NCI-H2029 treated with DMSO at 0.1 percent for 48 hours (cell line): ENCODE data around the gene TBC1D13.
"Not testable (repeated sequence)": the region's sequence is repeated elsewhere in the genome, so short reads cannot be mapped to it uniquely, and the experiment has no call there.

ENCODE experiments used
- DNase-seq: peaks from one replicate; lab custom pipeline; 2025; lab: John Stamatoyannopoulos, UW

Gene TBC1D13

DNA sequence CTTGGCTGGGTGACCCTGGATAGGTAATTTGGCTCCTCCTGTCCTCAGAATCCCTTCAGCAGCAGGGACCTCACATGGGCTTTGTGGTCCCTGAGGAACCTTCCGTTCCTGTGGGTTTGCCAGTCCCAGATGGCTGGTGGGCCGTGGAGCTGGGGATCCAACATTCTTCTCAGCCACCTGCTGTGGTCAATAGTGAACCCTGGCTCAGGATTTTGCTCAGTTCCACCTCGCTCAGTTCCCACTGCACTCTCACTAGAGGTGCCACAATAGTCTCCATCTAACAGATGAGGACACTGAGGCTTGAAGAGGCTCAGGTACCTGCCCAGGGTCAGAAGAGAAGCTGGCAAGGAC lies 59.6 kb downstream of the TBC1D13 start:
- DNase-seq: no peak

DNA sequence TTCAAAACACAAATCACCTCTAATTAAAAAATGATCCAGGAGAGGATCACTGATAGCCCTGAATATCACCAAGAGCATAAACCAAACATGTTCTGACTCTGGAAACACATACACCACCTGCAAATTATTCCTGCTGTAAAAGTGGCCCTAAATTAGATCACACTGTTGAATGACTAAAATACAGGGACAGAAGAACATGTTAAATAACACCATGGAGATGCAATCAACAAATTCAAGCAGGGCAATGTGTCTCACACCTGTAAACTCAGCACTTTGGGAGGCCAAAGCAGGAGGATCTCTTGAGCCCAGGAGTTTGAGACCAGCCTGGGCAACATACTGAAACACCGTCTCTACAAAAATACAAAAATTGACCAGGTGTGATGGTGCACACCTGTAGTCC lies 60.8 kb downstream of the TBC1D13 start:
- no peak for DNase-seq

DNA sequence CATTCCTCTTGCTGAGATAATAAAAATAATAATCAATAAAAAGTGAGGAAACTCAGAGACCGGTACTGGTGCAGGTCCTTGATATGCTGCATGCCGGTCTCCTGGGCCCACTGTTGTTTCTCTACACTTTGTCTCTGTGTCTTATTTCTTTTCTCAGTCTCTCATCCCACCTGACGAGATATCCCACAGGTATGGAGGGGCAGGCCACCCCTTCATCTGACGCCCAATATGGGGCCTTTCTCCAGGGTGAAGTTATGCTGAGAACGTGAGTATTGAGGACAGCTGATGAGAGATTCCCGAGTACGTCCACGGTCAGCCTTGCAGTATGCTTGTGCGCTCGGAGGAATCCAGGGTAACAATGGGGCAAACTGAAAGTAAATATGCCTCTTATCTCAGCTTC lies 64.0 kb downstream of the TBC1D13 start:
- DNase-seq: not testable (repeated sequence)

DNA sequence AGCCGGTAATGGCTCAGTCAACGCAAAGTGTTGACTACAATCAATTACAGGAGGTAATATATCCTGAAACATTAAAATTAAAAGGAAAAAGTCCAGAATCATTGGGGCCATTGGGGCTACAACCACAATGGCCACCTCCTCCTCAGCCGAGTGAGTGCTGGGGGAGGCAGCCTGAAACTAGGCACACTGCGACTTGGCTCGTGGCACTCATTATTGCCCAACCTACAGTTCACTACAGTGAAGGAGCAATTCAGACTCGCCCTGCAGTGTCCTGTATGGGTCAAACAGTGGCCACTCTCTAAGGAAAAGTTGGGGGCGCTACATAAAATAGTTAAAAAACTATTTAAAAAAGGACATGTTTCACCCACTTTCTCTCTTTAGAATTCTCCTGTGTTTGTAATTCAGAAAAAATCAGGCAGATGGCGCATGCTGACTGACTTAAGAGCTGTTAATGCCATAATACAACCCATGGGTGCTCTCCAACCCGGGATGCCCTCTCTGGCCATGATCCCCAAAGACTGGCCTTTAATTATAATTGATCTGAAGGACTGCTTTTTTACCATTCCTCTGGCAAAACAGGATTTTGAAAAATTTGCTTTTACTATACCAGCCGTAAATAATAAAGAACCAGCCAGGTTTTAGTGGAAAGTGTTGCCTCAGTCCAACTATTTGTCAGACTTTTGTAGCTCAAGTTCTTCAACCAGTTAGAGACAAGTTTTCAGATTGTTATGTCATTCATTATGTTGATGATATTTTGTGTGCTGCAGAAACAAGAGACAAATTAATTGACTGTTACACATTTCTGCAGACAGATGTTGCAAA lies 64.9 kb downstream of the TBC1D13 start:
- not testable (repeated sequence) for DNase-seq

DNA sequence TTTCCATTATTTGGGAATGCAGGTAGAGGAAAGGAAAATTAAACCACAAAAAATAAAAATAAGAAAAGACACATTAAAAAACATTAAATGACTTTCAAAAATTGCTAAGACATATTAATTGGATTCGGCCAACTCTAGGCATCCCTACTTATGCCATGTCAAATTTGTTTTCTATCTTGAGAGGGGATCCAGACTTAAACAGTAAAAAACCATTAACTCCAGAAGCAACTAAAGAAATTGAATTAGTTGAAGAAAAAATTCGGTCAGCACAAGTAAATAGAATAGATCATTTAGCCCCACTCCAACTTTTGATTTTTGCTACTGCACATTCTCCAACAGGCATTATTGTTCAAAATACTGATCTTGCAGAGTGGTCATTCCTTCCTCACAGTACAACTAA lies 65.6 kb downstream of the TBC1D13 start:
- not testable (repeated sequence) for DNase-seq

DNA sequence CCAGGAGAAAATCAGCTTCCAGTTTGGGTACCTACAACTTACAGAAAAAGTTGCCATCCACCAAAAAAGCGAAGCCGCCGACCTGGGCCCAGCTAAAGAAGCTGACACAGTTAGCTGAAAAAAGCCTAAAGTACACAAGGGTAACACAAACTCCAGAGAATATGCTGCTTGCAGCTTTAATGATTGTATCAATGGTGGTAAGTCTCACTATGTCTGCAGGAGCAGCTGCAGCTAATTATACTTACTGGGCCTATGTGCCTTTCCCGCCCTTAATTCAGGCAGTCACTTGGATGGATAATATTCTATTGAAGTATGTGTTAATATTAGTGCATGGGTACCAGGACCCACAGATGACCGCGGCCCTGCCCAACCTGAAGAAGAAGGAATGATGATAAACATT lies 67.4 kb downstream of the TBC1D13 start:
- DNase-seq: not testable (repeated sequence)

DNA sequence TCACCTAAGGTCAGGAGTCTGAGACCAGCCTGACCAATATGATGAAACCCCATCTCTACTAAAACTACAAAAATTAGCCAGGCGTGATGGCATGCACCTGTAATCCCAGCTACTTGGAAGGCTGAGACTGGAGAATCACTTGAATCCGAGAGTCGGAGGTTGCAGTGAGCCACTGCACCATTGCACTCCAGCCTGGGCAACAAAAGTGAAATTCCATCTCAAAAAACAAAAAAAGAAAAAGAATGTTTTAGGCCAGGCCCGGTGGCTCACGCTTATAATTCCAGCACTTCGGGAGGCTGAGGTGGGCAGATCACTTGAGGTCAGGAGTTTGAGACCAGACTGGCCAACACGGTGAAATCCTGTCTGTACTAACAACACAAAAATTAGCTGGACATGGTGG lies 71.4 kb downstream of the TBC1D13 start:
- not testable (repeated sequence) for DNase-seq
